HepG2 (cell line): ENCODE measurements around the gene ANKRD34C. TPM values are rescaled to one million over a fixed set of nuclear protein-coding genes. Genes with fewer than 3 reads are reported as not detected.

Experiments used
- ATAC-seq: fragments of 200-7000 bp; cut with Tn5 transposase; 3 replicates; pipeline ENCODE4 v1.9.1; 2020; ENCODE audit warnings: mild to moderate bottlenecking, moderate library complexity
- BruUV-seq: library from RNA; stranded (reverse); fragments of 400-500 nt; replicated peaks from 2 replicates; lab custom pipeline; 2021; lab: Mats Ljungman, UMichigan
- CTCF ChIA-PET: fragments of 300-600 bp; formaldehyde crosslinking; extraction: SDS; loops from one replicate; lab custom pipeline; 2021; ENCODE audit warnings: low total read pairs, inconsistent platforms, low intra/inter-chr PET ratio; lab: Yijun Ruan, JAX
- POLR2A ChIA-PET: fragments of 350-600 bp; sonication (Branson Sonifier 250); formaldehyde crosslinking; loops from one replicate; lab custom pipeline; 2020; ENCODE audit warnings: antibody characterized with exemption, inconsistent platforms; lab: Yijun Ruan, JAX
- DNase-seq: peaks from one replicate; pipeline ENCODE4 v3.0.0-alpha.2; 2015; ENCODE audit warnings: low spot score
- FAIRE-seq: peaks from 3 replicates; lab custom pipeline; 2011; peaks lifted over from hg19 to GRCh38; lab: Jason Lieb, UNC
- H2AFZ ChIP-seq: one replicate; pipeline ENCODE4 v1.6.1; 2011; ENCODE audit warnings: low read length, inconsistent platforms
- H3K27ac ChIP-seq: fragments of 300-600 bp; 3 replicates; pipeline ENCODE4 v1.8.0; 2011; ENCODE audit warnings: mixed run types, mild to moderate bottlenecking, mixed read lengths, low read length, inconsistent platforms; ENCODE audit not compliant: insufficient read depth; ENCODE audit errors: extremely low read length
- H3K27me3 ChIP-seq, 2 experiments: fragments of 200-600 bp in 1 of 2; 2 replicates in 1 of 2; 3 replicates in 1 of 2; pipeline versions ENCODE4 v1.6.0 to v1.8.0; 2011; ENCODE audit warnings: low read length in 2 of 2, mild to moderate bottlenecking in 2 of 2, moderate library complexity in 2 of 2, inconsistent platforms in 1 of 2; ENCODE audit not compliant: insufficient read depth in 2 of 2, control insufficient read depth in 1 of 2
- H3K36me3 ChIP-seq, 2 experiments: fragments of 200-600 bp in 1 of 2; replicated peaks in 1 of 2; 2 replicates in 1 of 2; 3 replicates in 1 of 2; pipeline versions ENCODE4 v1.5.1 to v1.8.0; 2011; ENCODE audit warnings: low read length in 2 of 2, inconsistent platforms in 1 of 2; ENCODE audit not compliant: insufficient read depth in 2 of 2, control insufficient read depth in 1 of 2
- H3K4me1 ChIP-seq: 2 replicates; pipeline ENCODE4 v1.5.1; 2012; ENCODE audit warnings: low read length, inconsistent platforms; ENCODE audit not compliant: insufficient read depth
- H3K4me2 ChIP-seq: 2 replicates; pipeline ENCODE4 v1.6.0; 2011; ENCODE audit warnings: low read depth, low read length, inconsistent platforms
- H3K4me3 ChIP-seq, 3 experiments: fragments of 200-600 bp in 1 of 3; sonication (generic), shearing (Covaris generic) in 1 of 3; replicated peaks in 1 of 3; 2 replicates each; pipeline ENCODE4 v1.5.1; 2011 to 2016; ENCODE audit warnings: low read length in 3 of 3, inconsistent platforms in 2 of 3, low read depth in 2 of 3, mild to moderate bottlenecking in 2 of 3, control low read depth in 1 of 3, mixed read lengths in 1 of 3; ENCODE audit not compliant: insufficient read depth in 1 of 3
- H3K79me2 ChIP-seq: one replicate; pipeline ENCODE4 v1.6.1; 2011; ENCODE audit warnings: low read length, inconsistent platforms; ENCODE audit not compliant: insufficient read depth
- H3K9ac ChIP-seq: 2 replicates; pipeline ENCODE4 v1.6.0; 2011; ENCODE audit warnings: mild to moderate bottlenecking, low read depth, low read length, inconsistent platforms; ENCODE audit not compliant: insufficient read depth
- H3K9me3 ChIP-seq: 2 replicates; pipeline ENCODE4 v1.5.1; 2012; ENCODE audit warnings: mild to moderate bottlenecking, low read length
- H4K20me1 ChIP-seq: 2 replicates; pipeline ENCODE4 v1.6.0; 2011; ENCODE audit warnings: inconsistent platforms, mild to moderate bottlenecking, low read length, moderate library complexity; ENCODE audit not compliant: insufficient read depth
- ARID3A ChIP-seq: IDR thresholded peaks from 2 replicates; pipeline ENCODE4 v1.6.1; 2012; ENCODE audit warnings: low read depth, low read length, improper control_type of control experiment
- SOX5 ChIP-seq: IDR thresholded peaks from 2 replicates; pipeline ENCODE4 v1.6.1; 2016; ENCODE audit warnings: borderline replicate concordance
- ZNF12 ChIP-seq: sonication (generic); formaldehyde crosslinking; IDR thresholded peaks from 2 replicates; pipeline ENCODE4 v1.5.0; 2020; ENCODE audit warnings: missing genetic modification reagents
- ZNF234 ChIP-seq: sonication (generic); formaldehyde crosslinking; conservative IDR thresholded peaks from 2 replicates; pipeline ENCODE4 v1.5.1; 2020; ENCODE audit warnings: mild to moderate bottlenecking, missing genetic modification reagents
- ZNF451 ChIP-seq: sonication (generic); formaldehyde crosslinking; IDR thresholded peaks from 2 replicates; pipeline ENCODE4 v1.5.0; 2020; ENCODE audit warnings: mild to moderate bottlenecking, missing genetic modification reagents
- ZNF724P ChIP-seq: sonication (generic); formaldehyde crosslinking; IDR thresholded peaks from 2 replicates; pipeline ENCODE4 v1.8.0; 2022; ENCODE audit warnings: missing genetic modification reagents, borderline replicate concordance
- WGBS: methylation state at CpG from one replicate; pipeline ENCODE4 v1.1.6; 2017; ENCODE audit warnings: low lambda C conversion rate; 5-methylcytosine and 5-hydroxymethylcytosine counted together
- in situ Hi-C: cut with HindIII; loops from 2 replicates; pipeline ENCODE4 v1.10.0; 2017; ENCODE audit warnings: low pct_unique_long_range_greater_than_20kb; ENCODE audit not compliant: extremely low pct_ligation_motif_present
- intact Hi-C: fragments of 100-400 bp; cut with micrococcal nuclease; formaldehyde crosslinking; loops from one replicate; pipeline ENCODE4 v1.10.0; 2022; ENCODE audit not compliant: unreplicated experiment
- polyA plus RNA-seq, 8 experiments: library from polyadenylated mRNA; depleted of rRNA in 3 of 8; stranded (reverse) in 7 of 8; unstranded in 1 of 8; fragments of >200 nt; fragmentation: Illumina TruSeq in 4 of 8; extraction: Trizol in 4 of 8; gene quantifications; 2 replicates each; pipeline versions ENCODE4 v1.2.1 to v1.2.3, GENCODE V29; 2011 to 2016; ENCODE audit warnings: low read depth in 4 of 8, missing spikeins in 1 of 8, mixed read lengths in 1 of 8; ENCODE audit not compliant: insufficient read depth in 1 of 8
- total RNA-seq, 5 experiments: library from RNA; depleted of rRNA; stranded (reverse); fragments of >200 nt; fragmentation: Illumina TruSeq; extraction: Trizol; gene quantifications; 2 replicates each; pipeline ENCODE4 v1.2.3, GENCODE V29; 2016; ENCODE audit warnings: low read depth in 1 of 5

The ANKRD34C gene
- total and polyA plus RNA-seq, 2 of the 13 experiments (the other 11 are each of a cell fraction or from before 2014, with no cell fraction given) = not detected

- DNase-seq (no peak), ATAC-seq (no peak), FAIRE-seq (no peak)
- peaks cover 31 to 61% of the 10 kb centered on the region in 2 experiments for H3K36me3 ChIP-seq
- intact Hi-C loops = loop anchor here (10.0 kb wide), 1 partner anchor 409 kb away; no protein-coding TSS in a partner anchor
- H3K9me3 ChIP-seq = no peaks in the 10 kb centered on the region
- in situ Hi-C loops = no loop called here
- no peaks in the 10 kb centered on the region; the same call in 1 of the 2 replicates for H4K20me1 ChIP-seq
- H3K4me3 ChIP-seq = no peak overlapping the region
- peaks cover 27% of the 10 kb centered on the region for H3K79me2 ChIP-seq
- 100% methylated on average over 1 of the region's 1 CpG for WGBS
- no peak overlapping the region for H2AFZ ChIP-seq
- no peaks in the 10 kb centered on the region; a peak in 2 of 5 replicates for H3K27me3 ChIP-seq
- no peak overlapping the region for H3K27ac ChIP-seq
- ChIA-PET CTCF (no interaction called here), POLR2A (no interaction called here)
- no peak overlapping the region for H3K9ac ChIP-seq
- BruUV-seq = no TSS peak
- H3K4me2 ChIP-seq = no peak overlapping the region
- TF ChIP-seq ZNF234 (CRISPR knock-in tag) = no peak
- TF ChIP-seq ZNF12 = peak; percentile 91
- H3K4me1 ChIP-seq = peaks cover 31% of the 10 kb centered on the region
Measured at GRCh38 chr15:79314186-79314585, 31.7 kb downstream of the ANKRD34C start.

- H3K36me3 ChIP-seq = peaks cover 33 to 66% of the 10 kb centered on the region in 2 experiments
- WGBS = 100% methylated on average over 6 of the region's 6 CpGs
- CTCF ChIA-PET = no interaction called here
- DNase-seq (no peak), ATAC-seq (no peak), FAIRE-seq (no peak)
- no TSS peak for BruUV-seq
- H3K79me2 ChIP-seq = peaks cover 27% of the 10 kb centered on the region
- POLR2A ChIA-PET = no interaction called here
- no peaks in the 10 kb centered on the region for H3K9me3 ChIP-seq
- no peaks in the 10 kb centered on the region; the same call in 1 of the 2 replicates for H4K20me1 ChIP-seq
- peaks cover 31% of the 10 kb centered on the region for H3K4me1 ChIP-seq
- H3K27me3 ChIP-seq = no peaks in the 10 kb centered on the region; a peak in 2 of 5 replicates
- H3K4me2 ChIP-seq = no peak overlapping the region
- no peak overlapping the region for H2AFZ ChIP-seq
- in situ Hi-C loops = no loop called here
- no peak overlapping the region for H3K4me3 ChIP-seq
- intact Hi-C loops = loop anchor here (10.0 kb wide), 1 partner anchor 410 kb away; no protein-coding TSS in a partner anchor
- no peak overlapping the region for H3K27ac ChIP-seq
- no peak overlapping the region for H3K9ac ChIP-seq
- TF ChIP-seq ZNF724P (CRISPR knock-in tag) (no peak), SOX5 (CRISPR knock-in tag) (no peak), ZNF451 (CRISPR knock-in tag) (no peak), ARID3A (no peak)
Measured at GRCh38 chr15:79314811-79315210, 32.3 kb downstream of the ANKRD34C start.
